HG03095 (cell line): ENCODE data around the gene CDC14B.

ENCODE experiments used
- ATAC-seq: cut with Tn5 transposase; IDR thresholded peaks from one replicate; pipeline ENCODE4 v1.9.1; 2021; ENCODE audit warnings: moderate library complexity; ENCODE audit not compliant: unreplicated experiment

CDC14B gene

DNA sequence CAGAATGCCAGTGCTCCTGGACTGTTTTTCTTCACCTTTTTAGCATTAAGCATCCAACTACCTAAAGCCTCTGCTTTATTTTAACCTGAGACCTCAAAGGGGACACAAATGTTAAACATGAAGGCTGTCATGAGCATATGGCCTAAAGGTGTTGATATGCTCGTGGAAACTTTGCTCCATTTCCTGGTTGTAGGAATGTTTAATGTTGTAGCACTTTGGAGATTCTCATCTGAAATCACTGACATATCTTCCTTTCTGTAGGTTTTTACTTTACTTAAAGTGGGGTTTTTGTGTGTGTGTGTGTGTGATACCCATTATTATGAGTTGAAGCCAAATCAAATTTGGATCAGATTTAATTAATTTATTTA lies 132.6 kb downstream of the CDC14B start:
- no peak for ATAC-seq

GRCh38 chr9:96486386-96487028 lies 133.1 kb downstream of the CDC14B start:
- ATAC-seq: no peak

DNA sequence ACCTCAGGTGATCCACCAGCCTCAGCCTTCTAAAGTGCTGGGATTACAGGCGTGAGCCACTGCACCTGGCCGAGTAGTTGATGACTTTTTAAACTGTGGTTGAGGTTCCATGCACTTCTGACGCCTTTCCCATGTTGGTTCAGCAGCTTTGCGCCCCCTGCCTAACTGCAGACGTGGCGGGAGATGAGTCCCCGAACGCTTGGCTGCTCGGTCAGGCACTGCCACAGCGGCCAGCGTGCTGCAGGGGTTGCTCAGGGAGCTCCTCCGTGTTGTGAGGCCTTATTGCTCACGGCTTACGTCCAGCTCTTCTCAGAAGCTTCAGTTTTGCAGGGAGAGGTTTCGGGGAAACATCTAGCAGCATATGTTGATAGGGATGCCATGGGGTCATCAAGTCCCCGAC lies 134.4 kb downstream of the CDC14B start:
- no peak for ATAC-seq

DNA sequence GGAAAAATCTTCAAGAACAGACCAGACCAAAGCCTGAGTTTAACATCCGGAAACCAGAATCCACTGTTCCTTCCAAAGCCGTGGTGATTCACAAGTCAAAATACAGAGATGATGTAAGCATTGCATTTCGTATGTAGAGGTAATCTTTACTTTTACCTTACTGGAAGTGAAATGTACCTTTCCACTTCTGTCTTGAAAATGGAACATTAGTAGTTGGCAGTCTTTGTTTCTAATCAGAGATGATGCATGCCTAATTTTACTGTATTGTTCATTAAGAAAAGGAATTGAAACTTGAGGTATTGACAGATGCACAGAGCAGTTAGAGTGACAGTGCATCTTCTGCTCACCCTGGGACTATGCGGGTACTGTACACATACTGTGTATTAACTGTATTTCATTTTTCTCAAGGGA lies 135.1 kb downstream of the CDC14B start:
- peak; percentile 87 for ATAC-seq

DNA sequence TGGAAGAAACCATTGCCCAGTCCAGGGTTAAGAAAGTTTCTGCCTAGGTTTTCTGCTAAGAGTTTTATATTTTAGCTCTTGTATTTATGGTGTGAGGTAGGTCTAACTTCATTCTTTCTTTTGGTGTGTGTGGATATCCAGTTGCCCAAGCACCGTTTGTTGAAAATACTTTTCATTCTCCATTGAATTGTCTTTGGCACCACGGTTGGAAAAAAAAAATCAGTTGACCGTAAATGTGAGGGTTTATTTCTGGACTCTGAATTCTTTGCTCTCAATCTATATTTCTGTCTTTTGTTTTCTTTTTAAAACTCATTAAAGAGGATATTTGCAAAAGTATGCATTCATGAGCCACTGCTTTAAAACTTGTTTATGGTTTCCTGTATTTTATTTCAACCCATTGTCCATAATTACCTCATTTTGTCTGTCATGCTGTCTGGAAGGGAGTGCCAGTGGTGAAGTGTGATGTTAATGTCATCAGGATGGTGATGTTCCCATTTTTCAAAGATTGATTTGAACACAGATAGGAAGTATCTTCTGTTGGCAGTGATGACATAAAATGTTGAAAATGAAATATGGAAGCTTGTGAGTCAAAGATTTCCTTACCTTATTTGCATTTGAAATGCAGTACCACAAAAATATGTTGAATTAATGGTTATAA lies 135.8 kb downstream of the CDC14B start:
- ATAC-seq: no peak

DNA sequence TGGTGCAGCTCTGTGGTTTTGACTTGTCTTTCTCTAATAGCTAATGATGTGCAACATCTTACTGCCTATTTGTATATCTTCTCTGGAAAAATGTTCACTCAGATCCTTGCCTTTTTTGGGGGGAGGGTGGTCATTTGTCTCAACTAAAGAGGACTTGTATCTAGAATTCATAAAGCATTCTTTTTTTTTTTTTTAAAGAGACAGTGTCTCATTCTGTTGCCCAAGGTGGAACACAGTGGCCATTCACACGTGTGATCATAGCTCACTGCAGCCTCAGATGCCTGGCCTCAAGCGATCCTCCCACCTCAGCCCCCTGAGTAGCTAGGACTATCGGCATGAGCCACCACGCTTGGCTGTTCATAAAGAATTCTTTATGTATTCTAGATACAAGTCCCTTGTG lies 136.4 kb downstream of the CDC14B start:
- ATAC-seq: no peak

GRCh38 chr9:96482476-96482875 lies 137.2 kb downstream of the CDC14B start:
- no peak for ATAC-seq

- ATAC-seq: no peak
Measured at GRCh38 chr9:96480736-96481135, 138.9 kb downstream of the CDC14B start.

DNA sequence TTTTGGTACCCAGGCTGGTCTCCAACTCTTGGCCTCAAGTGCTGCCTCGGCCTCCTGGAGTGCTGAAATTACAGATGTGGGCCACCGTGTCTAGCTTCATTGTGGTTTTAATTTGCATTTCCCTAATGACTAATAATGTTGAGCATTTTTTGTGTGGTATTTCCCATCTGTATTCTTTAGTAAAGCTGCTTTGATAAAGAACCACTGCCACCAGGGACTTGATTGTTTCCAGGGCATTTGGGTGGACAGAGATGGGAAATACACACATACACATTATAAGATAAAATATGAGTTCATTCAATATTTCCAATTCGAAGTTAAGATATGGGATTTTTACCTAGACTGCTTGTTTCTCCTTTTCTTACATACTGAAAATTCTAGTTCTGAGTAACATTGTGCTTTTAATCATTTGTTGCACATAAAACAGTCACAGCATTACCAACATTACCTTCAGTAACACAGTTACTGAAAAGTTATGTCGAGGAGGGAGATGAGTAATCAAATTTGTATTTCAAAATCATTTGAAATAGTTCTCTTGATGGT lies 140.7 kb downstream of the CDC14B start:
- ATAC-seq: peak; percentile 76

DNA sequence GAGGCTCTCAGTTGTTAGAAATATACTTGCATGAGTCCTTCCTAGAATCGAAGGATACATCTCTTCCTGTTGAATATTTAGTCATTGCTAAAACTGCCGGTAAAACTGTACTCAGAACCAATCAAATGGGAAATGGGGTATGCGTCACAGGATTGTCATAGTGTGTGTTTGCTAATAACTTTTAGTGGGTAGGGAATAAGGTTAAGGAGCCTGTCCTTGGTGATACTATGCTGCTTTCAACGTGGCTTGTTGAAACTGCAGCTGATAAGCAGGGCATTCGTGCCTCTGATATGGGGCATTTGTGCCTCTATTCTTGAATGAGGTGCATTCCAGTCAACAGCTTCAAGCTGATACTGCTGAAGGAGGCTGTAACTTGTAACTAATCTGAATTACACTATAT lies 143.1 kb downstream of the CDC14B start:
- no peak for ATAC-seq

- ATAC-seq: no peak
Measured at GRCh38 chr9:96476013-96476412, 143.6 kb downstream of the CDC14B start.

DNA sequence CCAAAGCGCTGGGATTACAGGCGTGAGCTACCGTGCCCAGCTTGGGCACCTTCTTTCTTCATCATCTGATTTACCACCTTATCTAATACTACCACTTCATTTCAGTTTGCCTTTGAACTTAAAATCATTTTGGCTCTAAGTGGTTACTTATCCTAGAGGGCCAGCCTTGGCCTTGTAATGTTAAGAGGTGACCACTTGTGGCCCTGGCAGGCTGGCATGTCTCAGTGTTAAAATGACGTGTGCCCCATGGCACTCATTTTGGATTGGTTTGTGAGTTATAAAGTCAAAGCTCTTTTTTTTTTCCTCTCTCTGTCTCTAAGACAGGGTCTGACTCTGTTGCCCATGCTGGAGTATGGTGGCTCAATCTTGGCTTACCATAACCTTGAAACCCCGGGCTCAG lies 151.9 kb downstream of the CDC14B start:
- no peak for ATAC-seq

GRCh38 chr9:96464426-96464825 lies 155.2 kb downstream of the CDC14B start:
- ATAC-seq: no peak

- ATAC-seq: no peak
Measured at GRCh38 chr9:96462541-96462940, 157.1 kb downstream of the CDC14B start.

DNA sequence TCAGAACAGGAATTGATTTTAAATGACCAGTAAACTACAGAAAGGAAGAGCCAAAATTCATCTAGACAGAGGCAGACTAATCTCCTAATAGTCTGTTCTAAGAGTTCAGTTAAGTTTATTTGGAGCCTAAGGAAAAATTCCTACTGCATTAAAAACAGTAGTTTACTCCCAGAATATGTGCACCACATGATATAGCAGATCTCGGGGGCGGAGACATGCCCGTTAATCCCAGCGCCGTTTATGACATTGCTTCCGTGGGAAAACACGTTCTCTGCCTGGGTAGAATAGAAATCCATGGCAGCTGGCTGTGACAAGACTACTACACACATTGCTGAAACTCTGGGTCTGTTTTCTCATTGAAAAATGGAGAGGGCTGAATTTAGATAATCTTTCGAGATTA lies 158.3 kb downstream of the CDC14B start:
- no peak for ATAC-seq

GRCh38 chr9:96460882-96461281 lies 158.8 kb downstream of the CDC14B start:
- ATAC-seq: no peak

GRCh38 chr9:96460470-96460869 lies 159.2 kb downstream of the CDC14B start:
- no peak for ATAC-seq

DNA sequence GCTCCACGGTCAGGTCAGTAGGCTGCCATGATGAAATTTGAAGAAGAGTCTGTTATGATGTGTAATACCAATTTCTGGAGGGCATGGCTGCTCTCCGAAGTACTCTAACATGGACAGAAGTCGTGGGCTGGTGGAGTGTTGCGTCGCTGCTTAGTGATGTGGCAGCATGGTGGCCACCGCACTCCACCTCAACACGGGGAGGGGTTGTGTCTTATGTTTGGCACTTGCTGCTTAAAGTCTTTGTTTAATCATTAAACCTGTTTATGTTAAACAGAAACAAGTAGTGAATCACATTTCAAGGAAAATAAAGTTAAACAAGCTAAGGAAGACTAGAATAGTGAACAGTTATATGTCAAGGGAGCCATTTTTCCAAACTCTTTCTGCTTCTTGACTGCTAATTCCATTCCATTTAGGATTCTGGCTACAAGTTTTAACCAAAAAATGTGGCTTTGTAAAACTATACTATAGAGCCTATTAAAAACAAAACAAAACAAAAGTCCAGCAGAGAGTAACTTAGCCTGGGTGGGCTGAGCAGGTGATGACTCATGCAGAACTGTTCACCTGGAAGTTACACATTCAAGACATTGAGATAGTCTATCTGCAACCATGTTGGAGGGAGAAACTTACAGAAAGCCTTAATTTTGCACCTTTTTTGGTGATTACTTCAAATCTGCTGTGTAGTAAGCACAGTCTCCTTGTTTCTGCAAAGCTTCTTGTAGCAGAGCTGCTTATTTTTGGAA lies 160.2 kb downstream of the CDC14B start:
- ATAC-seq: no peak

DNA sequence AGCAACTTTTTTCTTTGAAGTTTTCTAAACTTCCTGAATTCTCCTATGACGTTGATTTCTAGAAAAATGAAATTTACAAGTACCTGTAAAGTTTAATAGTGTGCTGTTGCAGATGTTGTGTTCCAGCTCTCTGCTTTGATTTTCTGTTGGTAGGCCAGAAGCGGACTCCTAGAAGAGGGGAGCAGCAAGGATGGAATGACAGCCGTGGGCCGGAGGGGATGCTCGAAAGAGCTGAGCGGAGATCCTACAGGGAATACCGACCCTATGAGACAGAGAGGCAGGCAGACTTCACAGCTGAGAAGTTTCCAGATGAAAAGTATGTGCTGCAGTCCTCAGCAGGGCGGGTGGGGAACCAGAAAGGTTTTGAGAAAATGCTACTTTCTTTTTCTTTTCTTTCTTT lies 161.4 kb downstream of the CDC14B start:
- ATAC-seq: no peak

DNA sequence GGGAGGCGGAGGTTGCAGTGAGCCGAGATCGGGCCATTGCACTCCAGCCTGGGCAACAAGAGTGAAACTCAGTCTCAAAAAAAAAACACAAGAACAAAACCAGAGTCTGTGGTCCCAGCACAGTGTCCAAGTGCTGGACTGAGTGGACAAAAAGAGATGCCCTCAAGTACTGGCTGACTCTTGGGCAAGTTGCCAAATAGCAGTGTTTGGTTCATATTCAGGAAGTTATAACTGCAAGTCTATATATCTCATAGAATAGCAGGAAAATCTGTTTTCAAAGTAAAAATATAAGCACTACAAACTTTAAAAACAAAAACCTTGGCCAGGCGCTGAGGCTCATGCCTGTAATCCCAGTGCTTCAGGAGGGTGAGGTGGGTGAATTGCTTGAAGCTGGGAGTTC lies 162.4 kb downstream of the CDC14B start:
- ATAC-seq: no peak

GRCh38 chr9:96453625-96454024 lies 166.0 kb downstream of the CDC14B start:
- no peak for ATAC-seq
